ENCODE results near the gene SLC11A1.

DNA sequence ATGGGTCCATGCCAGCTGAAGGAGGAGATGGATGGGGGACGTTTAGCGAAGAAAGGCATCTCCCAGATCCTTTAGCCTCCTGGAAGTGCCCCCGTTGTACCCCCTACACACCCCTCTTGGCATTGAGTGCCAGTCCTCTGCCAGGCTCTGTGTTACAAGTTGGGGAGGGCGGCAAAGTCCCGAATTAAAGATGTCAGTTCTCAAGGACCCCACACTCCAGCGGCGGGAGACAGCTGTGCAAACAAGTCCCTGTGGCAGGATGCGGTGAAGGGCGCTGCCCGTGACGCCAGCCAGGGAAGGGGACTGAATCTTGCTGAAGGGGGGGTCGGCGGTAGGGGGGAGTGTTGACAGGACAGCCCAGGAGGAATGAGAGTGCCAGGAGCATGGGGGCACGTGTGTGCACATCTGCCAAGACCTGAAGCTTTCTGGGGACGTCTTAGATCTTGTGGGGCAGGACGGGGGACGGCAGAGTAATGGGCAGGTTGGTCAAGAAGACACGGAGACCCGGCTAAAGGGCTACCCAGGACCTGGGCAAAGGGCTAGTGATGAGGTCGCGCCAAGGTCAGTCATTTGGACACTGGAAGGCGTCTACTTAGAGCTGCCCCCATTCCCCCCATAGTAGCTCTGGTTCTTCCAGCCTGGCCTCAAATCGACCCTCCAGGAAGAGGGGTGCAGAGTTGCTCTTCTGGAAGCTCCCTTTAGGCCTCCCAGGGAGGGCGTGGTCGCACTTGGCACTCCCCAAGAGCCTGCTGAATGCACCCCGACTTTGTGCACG is 14.8 kb downstream of the SLC11A1 start:
- TF ChIP-seq, protein P1, sequence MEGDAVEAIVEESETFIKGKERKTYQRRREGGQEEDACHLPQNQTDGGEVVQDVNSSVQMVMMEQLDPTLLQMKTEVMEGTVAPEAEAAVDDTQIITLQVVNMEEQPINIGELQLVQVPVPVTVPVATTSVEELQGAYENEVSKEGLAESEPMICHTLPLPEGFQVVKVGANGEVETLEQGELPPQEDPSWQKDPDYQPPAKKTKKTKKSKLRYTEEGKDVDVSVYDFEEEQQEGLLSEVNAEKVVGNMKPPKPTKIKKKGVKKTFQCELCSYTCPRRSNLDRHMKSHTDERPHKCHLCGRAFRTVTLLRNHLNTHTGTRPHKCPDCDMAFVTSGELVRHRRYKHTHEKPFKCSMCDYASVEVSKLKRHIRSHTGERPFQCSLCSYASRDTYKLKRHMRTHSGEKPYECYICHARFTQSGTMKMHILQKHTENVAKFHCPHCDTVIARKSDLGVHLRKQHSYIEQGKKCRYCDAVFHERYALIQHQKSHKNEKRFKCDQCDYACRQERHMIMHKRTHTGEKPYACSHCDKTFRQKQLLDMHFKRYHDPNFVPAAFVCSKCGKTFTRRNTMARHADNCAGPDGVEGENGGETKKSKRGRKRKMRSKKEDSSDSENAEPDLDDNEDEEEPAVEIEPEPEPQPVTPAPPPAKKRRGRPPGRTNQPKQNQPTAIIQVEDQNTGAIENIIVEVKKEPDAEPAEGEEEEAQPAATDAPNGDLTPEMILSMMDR (IDR thresholded peaks at IDR 0.05; ENCODE audit: low read depth, low read length) = no peak
- TF ChIP-seq EZH2phosphoT487 (IDR thresholded peaks at IDR 0.05; ENCODE audit: low read depth) = no peak
